ENCODE data around the gene ZGRF1.

ZGRF1 gene

GRCh38 chr4:112592717-112593116 is 44.0 kb downstream of the ZGRF1 start:
- TF ChIP-seq EZH2 (IDR thresholded peaks at IDR 0.05; ENCODE audit: borderline replicate concordance, low read depth, low read length, severe bottlenecking) (no peak), CTCF (IDR thresholded peaks at IDR 0.05; ENCODE audit: borderline replicate concordance, extremely low read depth, low read length, poor library complexity, severe bottlenecking) (no peak)
- Histone ChIP-seq H3K27me3 (ENCODE audit: insufficient read depth, low read length, poor library complexity) (no peaks in the 10 kb centered on the region), H4K20me1 (ENCODE audit: insufficient read depth, low read length) (no peaks in the 10 kb centered on the region), H3K4me2 (ENCODE audit: insufficient read depth, low read length) (no peak overlapping the region), H3K9ac (ENCODE audit: low read depth, low read length) (no peak overlapping the region), H3K27ac (ENCODE audit: low read length) (no peak overlapping the region), H3K9me3 (ENCODE audit: insufficient read depth, low read length, severe bottlenecking) (no peaks in the 10 kb centered on the region), H3K36me3 (ENCODE audit: insufficient read depth, low read length) (peaks cover 23% of the 10 kb centered on the region; the same call in 1 of the 2 replicates), H3K4me1 (ENCODE audit: insufficient read depth, low read length) (no peaks in the 10 kb centered on the region), H2AFZ (ENCODE audit: low read depth, low read length) (no peak overlapping the region), H3K79me2 (ENCODE audit: insufficient read depth, low read length) (no peaks in the 10 kb centered on the region), H3K4me3 (ENCODE audit: low read depth in 1 of 2, low read length in 2 of 2) (no peak overlapping the region)
- ATAC-seq (ENCODE audit: insufficient read depth, low read depth) (no peak), DNase-seq (no peak)

- Histone ChIP-seq H3K9me3 (ENCODE audit: insufficient read depth, low read length, severe bottlenecking) (no peaks in the 10 kb centered on the region), H3K4me3 (ENCODE audit: low read depth in 1 of 2, low read length in 2 of 2) (no peak overlapping the region), H4K20me1 (ENCODE audit: insufficient read depth, low read length) (no peaks in the 10 kb centered on the region), H3K27ac (ENCODE audit: low read length) (no peak overlapping the region), H3K36me3 (ENCODE audit: insufficient read depth, low read length) (peaks cover 33% of the 10 kb centered on the region), H3K4me1 (ENCODE audit: insufficient read depth, low read length) (no peaks in the 10 kb centered on the region), H3K4me2 (ENCODE audit: insufficient read depth, low read length) (no peak overlapping the region), H3K27me3 (ENCODE audit: insufficient read depth, low read length, poor library complexity) (no peaks in the 10 kb centered on the region), H3K9ac (ENCODE audit: low read depth, low read length) (no peak overlapping the region), H2AFZ (ENCODE audit: low read depth, low read length) (no peak overlapping the region), H3K79me2 (ENCODE audit: insufficient read depth, low read length) (no peaks in the 10 kb centered on the region)
- ATAC-seq (ENCODE audit: insufficient read depth, low read depth): no peak
- DNase-seq: no peak
- TF ChIP-seq EZH2 (IDR thresholded peaks at IDR 0.05; ENCODE audit: borderline replicate concordance, low read depth, low read length, severe bottlenecking) (no peak), CTCF (IDR thresholded peaks at IDR 0.05; ENCODE audit: borderline replicate concordance, extremely low read depth, low read length, poor library complexity, severe bottlenecking) (no peak)
Measured at GRCh38 chr4:112591593-112591992, 45.1 kb downstream of the ZGRF1 start.

GRCh38 chr4:112589206-112589605 is 47.5 kb downstream of the ZGRF1 start:
- no peaks in the 10 kb centered on the region for H3K4me1 ChIP-seq (ENCODE audit: insufficient read depth, low read length)
- ATAC-seq (ENCODE audit: insufficient read depth, low read depth): no peak; the same call in 2 of the 3 replicates
- no peak overlapping the region for H3K9ac ChIP-seq (ENCODE audit: low read depth, low read length)
- peaks cover 49% of the 10 kb centered on the region for H3K36me3 ChIP-seq (ENCODE audit: insufficient read depth, low read length)
- H3K9me3 ChIP-seq (ENCODE audit: insufficient read depth, low read length, severe bottlenecking): no peaks in the 10 kb centered on the region
- H4K20me1 ChIP-seq (ENCODE audit: insufficient read depth, low read length): no peaks in the 10 kb centered on the region
- no peak for DNase-seq
- no peak overlapping the region for H2AFZ ChIP-seq (ENCODE audit: low read depth, low read length)
- no peak for TF ChIP-seq CTCF (IDR thresholded peaks at IDR 0.05; ENCODE audit: borderline replicate concordance, extremely low read depth, low read length, poor library complexity, severe bottlenecking)
- no peak for TF ChIP-seq EZH2 (IDR thresholded peaks at IDR 0.05; ENCODE audit: borderline replicate concordance, low read depth, low read length, severe bottlenecking)
- no peak overlapping the region for H3K4me2 ChIP-seq (ENCODE audit: insufficient read depth, low read length)
- H3K79me2 ChIP-seq (ENCODE audit: insufficient read depth, low read length): no peaks in the 10 kb centered on the region
- no peak overlapping the region for H3K4me3 ChIP-seq (ENCODE audit: low read depth in 1 of 2, low read length in 2 of 2)
- H3K27me3 ChIP-seq (ENCODE audit: insufficient read depth, low read length, poor library complexity): no peaks in the 10 kb centered on the region
- no peak overlapping the region for H3K27ac ChIP-seq (ENCODE audit: low read length)

Data from DND-41 (cell line).